Measurements from ENCODE around the gene SERP1.

SERP1 gene

GRCh38 chr3:150546226-150547044, at the start of gene SERP1, which contains the start of gene EIF2A:
SERP1 (minus strand) TSS chr3:150546496; CDS start chr3:150546135, 361 bp downstream.
EIF2A (plus strand) TSS chr3:150546787; CDS start chr3:150546803, 16 bp downstream.
- Histone ChIP-seq H3K4me1 (peaks cover 0 to 32% (median 25%) of the 10 kb centered on the region in 4 donors), H3K36me3 (peaks cover 0 to 18% (median 5%) of the 10 kb centered on the region in 3 donors), H3K27ac (peak within 1 kb of the TSS; percentile 98), H3K9me3 (no peaks in the 10 kb centered on the region), H3K4me3 (peak within 1 kb of the TSS; percentile 84 to 91), H3K27me3 (no peaks in the 10 kb centered on the region)
- peak; percentile 97 to 99 for DNase-seq
- TF ChIP-seq CTCF (IDR thresholded peaks at IDR 0.05): no peak
- intact Hi-C loops (cut with DNase I; ENCODE audit: low total_unique reads): loop anchor here (2.0 to 5.0 kb wide), 2 partner anchors 138 to 216 kb away; partner anchors contain the start of genes SIAH2 and TSC22D2

DNA sequence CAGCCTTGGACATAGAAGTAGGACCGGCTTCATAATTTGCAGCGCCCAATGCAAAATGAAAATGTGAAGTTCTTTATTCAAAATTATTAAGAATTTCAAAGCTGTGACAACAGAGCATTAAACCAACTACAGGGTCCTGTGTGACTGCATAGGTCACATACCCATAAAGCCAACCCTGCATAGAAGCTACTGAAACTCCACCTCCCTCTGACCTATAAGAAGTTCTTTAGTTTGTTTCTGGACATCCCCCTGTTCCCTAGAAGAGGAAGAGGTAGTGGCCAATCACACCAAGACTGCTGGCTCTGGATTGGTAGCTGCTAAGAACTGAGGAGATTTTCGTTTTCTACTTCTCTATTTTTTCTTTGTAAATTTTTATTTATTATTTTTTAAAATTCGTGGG, 47.9 kb upstream of the SERP1 start:
- no peak for DNase-seq
- Histone ChIP-seq H3K36me3 (no peaks in the 10 kb centered on the region), H3K4me1 (no peaks in the 10 kb centered on the region), H3K27ac (no peak overlapping the region), H3K27me3 (no peaks in the 10 kb centered on the region), H3K9me3 (no peaks in the 10 kb centered on the region), H3K4me3 (no peak overlapping the region)
- intact Hi-C loops (cut with DNase I; ENCODE audit: low total_unique reads): no loop called here
- no peak for TF ChIP-seq CTCF (IDR thresholded peaks at IDR 0.05)

DNA sequence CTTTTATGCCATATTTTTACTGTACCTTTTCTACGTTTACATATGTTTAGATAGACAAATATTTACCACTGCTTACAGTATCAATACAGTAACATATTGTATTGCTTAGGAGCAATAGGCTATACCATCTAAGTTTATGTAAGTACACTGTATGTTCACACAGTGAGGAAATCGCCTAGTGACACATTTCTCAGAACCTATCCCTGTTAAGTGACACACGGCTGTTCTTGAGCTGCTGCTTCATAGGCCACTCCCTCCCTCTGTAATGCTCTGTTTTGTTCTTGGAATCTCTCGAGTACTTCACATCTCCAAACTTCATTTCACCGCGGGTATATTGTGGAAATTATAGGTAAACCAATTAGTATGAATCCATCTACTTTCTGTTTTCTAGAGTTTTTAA, 43.5 kb upstream of the SERP1 start:
- TF ChIP-seq CTCF (IDR thresholded peaks at IDR 0.05): no peak
- Histone ChIP-seq H3K4me3 (no peak overlapping the region), H3K36me3 (peaks cover 11 to 18% (median 13%) of the 10 kb centered on the region in 3 donors), H3K27me3 (no peaks in the 10 kb centered on the region), H3K27ac (no peak overlapping the region), H3K9me3 (no peaks in the 10 kb centered on the region), H3K4me1 (no peaks in the 10 kb centered on the region)
- intact Hi-C loops (cut with DNase I; ENCODE audit: low total_unique reads): no loop called here
- no peak for DNase-seq

GRCh38 chr3:150588027-150588830, 41.9 kb upstream of the SERP1 start:
- Histone ChIP-seq H3K27me3 (no peaks in the 10 kb centered on the region), H3K9me3 (no peaks in the 10 kb centered on the region), H3K27ac (no peak overlapping the region), H3K4me1 (no peaks in the 10 kb centered on the region), H3K4me3 (no peak overlapping the region), H3K36me3 (peaks cover 24 to 32% (median 26%) of the 10 kb centered on the region in 3 donors)
- no peak for TF ChIP-seq CTCF (IDR thresholded peaks at IDR 0.05)
- intact Hi-C loops (cut with DNase I; ENCODE audit: low total_unique reads): no loop called here
- DNase-seq: no peak

- no peaks in the 10 kb centered on the region for H3K9me3 ChIP-seq
- intact Hi-C loops (cut with DNase I; ENCODE audit: low total_unique reads): no loop called here
- H3K4me3 ChIP-seq: no peak overlapping the region
- TF ChIP-seq CTCF (IDR thresholded peaks at IDR 0.05): no peak
- no peak for DNase-seq
- H3K27me3 ChIP-seq: no peaks in the 10 kb centered on the region
- no peak overlapping the region for H3K27ac ChIP-seq
- peaks cover 48 to 59% (median 52%) of the 10 kb centered on the region in 3 donors for H3K36me3 ChIP-seq
- no peaks in the 10 kb centered on the region for H3K4me1 ChIP-seq
These were observed 36.7 kb upstream of the SERP1 start for GRCh38 chr3:150583028-150583427.

Data from tibial artery (tissue), 4 donors.